ENCODE measurements around the gene PTPN21. TPM values are rescaled to one million over a fixed set of nuclear protein-coding genes. Genes with fewer than 3 reads are reported as not detected.
A peak's percentile ranks its signal among the peaks of the same experiment; 100 is the strongest.

Gene PTPN21
- total and polyA plus RNA-seq, 8 donors: 5.0 to 13.6 (median 10.5) TPM

DNA sequence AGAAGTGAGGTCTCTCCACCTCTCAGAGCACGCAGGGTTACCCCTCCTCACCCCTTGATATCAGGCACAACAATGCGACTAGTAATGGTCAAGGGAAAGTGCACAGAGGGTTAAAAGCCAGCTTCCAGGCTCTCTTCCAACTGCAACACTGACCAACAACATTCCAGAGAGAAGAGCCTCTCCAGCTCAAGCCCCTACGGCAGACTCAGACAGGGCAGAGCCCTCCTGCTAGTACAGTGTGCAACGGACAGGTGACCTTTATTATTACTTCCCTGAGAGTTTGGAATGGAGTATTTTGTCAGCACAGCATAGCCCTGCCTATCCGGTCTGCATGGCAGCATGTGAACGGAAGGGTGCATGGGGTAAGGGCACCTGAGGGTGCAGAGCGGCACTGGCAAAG, 73.0 kb downstream of the PTPN21 start:
- no peak for DNase-seq
- Histone ChIP-seq H3K9me3 (no peaks in the 10 kb centered on the region), H3K27me3 (no peaks in the 10 kb centered on the region), H3K4me3 (no peak overlapping the region), H3K36me3 (peaks cover 0 to 20% (median 13%) of the 10 kb centered on the region in 3 donors), H3K4me1 (no peaks in the 10 kb centered on the region), H3K27ac (no peak overlapping the region)
- WGBS, 2 donors: 85 to 88% methylated on average over 7 of the region's 7 CpGs
- TF ChIP-seq, protein P1, sequence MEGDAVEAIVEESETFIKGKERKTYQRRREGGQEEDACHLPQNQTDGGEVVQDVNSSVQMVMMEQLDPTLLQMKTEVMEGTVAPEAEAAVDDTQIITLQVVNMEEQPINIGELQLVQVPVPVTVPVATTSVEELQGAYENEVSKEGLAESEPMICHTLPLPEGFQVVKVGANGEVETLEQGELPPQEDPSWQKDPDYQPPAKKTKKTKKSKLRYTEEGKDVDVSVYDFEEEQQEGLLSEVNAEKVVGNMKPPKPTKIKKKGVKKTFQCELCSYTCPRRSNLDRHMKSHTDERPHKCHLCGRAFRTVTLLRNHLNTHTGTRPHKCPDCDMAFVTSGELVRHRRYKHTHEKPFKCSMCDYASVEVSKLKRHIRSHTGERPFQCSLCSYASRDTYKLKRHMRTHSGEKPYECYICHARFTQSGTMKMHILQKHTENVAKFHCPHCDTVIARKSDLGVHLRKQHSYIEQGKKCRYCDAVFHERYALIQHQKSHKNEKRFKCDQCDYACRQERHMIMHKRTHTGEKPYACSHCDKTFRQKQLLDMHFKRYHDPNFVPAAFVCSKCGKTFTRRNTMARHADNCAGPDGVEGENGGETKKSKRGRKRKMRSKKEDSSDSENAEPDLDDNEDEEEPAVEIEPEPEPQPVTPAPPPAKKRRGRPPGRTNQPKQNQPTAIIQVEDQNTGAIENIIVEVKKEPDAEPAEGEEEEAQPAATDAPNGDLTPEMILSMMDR (IDR thresholded peaks at IDR 0.05): no peak
- intact Hi-C loops (cut with DNase I): no loop called here
- peak in 2 of 4 donors; percentile 17 to 18 for ATAC-seq
- FAIRE-seq: no peak

DNA sequence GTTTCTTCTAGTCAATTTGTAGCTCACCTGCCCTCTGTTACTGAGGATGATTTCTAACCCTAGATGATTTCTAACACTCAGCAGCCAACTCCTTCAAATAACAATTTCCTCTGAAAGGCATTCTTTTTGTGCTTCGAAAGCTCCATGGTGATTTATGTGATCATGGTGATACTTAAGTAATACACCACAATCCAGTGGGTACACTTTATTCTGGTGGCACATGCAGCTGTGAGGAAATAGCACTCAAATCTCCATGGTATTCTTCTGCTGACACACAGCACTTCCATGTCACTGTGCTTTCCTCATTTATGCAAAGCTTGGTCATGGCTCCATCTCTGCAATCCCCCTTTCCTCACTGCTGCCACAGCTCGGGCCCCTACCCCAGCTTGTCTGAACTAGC, 73.7 kb downstream of the PTPN21 start:
- TF ChIP-seq, protein P1 (IDR thresholded peaks at IDR 0.05): no peak
- DNase-seq: no peak
- Histone ChIP-seq H3K4me3 (no peak overlapping the region), H3K27ac (no peak overlapping the region), H3K4me1 (no peaks in the 10 kb centered on the region), H3K27me3 (no peaks in the 10 kb centered on the region), H3K9me3 (no peaks in the 10 kb centered on the region), H3K36me3 (peaks cover 0 to 20% (median 13%) of the 10 kb centered on the region in 3 donors)
- 93% methylated on average over 2 of the region's 2 CpGs for WGBS, 2 donors
- no peak for FAIRE-seq
- ATAC-seq: no peak
- intact Hi-C loops (cut with DNase I): no loop called here

DNA sequence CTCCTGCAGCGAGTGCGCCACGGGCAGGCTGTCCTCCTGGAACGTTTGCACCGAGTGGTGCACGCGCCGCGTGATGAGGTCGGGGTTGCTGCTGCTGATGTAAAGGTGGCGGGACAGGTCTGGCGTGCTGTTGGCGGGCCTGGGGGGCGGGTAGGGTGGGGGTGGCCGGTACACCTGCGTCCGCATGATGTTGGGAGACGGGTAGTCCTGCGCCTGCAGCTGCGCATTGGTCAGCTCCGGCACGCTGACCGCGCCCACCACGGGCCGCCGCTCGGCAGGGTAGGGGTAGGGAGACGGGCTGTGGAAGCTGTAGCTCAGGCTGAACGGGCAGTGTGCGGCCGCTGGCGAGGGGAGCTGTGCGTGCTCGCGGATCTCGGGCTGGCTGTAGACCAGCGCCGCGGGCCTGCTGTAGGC, 75.2 kb downstream of the PTPN21 start:
- intact Hi-C loops (cut with DNase I): no loop called here
- no peak for FAIRE-seq
- no peak overlapping the region for H3K27ac ChIP-seq
- no peaks in the 10 kb centered on the region for H3K4me1 ChIP-seq
- H3K27me3 ChIP-seq: no peaks in the 10 kb centered on the region
- no peaks in the 10 kb centered on the region for H3K9me3 ChIP-seq
- DNase-seq: peak in 1 of 6 donors; percentile 65
- peaks cover 0 to 20% (median 13%) of the 10 kb centered on the region in 3 donors for H3K36me3 ChIP-seq
- WGBS, 2 donors: 93 to 94% methylated on average over 40 of the region's 40 CpGs
- ATAC-seq: no peak
- no peak overlapping the region for H3K4me3 ChIP-seq
- TF ChIP-seq, protein P1 (IDR thresholded peaks at IDR 0.05): no peak

DNA sequence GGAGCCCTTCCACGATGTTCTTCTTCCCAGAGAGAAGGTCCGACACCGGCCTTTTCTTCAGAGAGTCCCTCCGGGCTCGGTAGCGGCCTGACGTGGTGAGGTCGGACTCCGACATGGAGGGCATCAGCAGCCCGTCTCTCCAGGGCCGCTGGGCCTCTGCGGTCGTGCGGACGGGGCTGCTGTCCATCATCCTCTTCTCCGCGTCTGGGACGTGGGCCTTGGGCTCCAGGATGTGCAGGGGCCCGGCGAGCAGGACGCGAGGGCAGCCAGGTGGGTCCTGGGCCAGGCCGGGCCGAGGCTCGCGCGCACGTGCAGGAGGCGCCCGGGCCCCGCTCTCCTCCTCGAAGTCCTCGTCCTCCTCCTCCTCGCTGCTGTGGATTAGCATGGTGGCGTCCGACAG, 75.9 kb downstream of the PTPN21 start:
- peaks cover 0 to 20% (median 13%) of the 10 kb centered on the region in 3 donors for H3K36me3 ChIP-seq
- WGBS, 2 donors: 95 to 96% methylated on average over 35 to 36 of the region's 36 CpGs
- H3K27me3 ChIP-seq: no peaks in the 10 kb centered on the region
- H3K27ac ChIP-seq: no peak overlapping the region
- H3K4me1 ChIP-seq: no peaks in the 10 kb centered on the region
- intact Hi-C loops (cut with DNase I): no loop called here
- H3K9me3 ChIP-seq: no peaks in the 10 kb centered on the region
- H3K4me3 ChIP-seq: no peak overlapping the region
- DNase-seq: peak in 1 of 6 donors; percentile 58
- FAIRE-seq: no peak
- ATAC-seq: no peak
- TF ChIP-seq, protein P1 (IDR thresholded peaks at IDR 0.05): no peak

DNA sequence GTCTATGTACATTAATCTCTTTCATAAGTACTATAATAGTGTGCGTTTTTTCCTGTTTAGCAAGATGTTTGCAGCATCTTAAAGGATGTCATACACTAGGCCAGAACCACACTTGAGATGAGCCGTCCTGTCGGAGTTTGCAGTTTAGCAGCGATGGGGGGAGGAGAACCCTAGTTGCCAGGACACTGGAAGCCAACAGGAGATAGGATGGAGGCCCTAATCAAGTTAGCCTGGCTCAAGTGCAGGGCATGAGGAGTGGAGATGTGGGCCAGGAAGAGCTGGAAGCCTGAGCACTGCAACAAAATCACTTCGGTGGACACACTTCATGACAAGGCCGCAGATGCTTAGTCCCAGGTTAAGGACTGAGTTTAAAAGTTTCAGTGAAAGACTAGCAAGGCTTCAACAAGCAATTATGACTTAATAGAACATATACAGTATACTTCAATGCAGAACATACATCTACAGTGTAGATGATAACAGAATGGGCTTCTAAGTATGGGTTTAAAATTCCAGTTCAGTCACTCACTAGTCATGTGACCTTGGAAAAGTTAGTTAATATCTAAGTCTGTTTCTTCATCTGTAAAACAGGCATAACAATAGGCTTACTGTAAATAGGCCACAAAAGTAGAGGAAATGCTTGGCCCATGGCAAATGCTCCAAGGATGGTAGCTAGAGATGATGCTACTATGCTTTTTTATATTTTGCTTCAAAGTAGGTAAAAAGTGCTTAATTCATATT, 77.1 kb downstream of the PTPN21 start:
- H3K4me3 ChIP-seq: no peak overlapping the region
- H3K27ac ChIP-seq: no peak overlapping the region
- peaks cover 0 to 25% (median 13%) of the 10 kb centered on the region in 3 donors for H3K36me3 ChIP-seq
- H3K27me3 ChIP-seq: no peaks in the 10 kb centered on the region
- no peaks in the 10 kb centered on the region for H3K9me3 ChIP-seq
- FAIRE-seq (no peak), DNase-seq (no peak), ATAC-seq (no peak)
- WGBS, 2 donors: 93 to 94% methylated on average over 6 of the region's 6 CpGs
- no peaks in the 10 kb centered on the region for H3K4me1 ChIP-seq
- TF ChIP-seq, protein P1 (IDR thresholded peaks at IDR 0.05): no peak
- intact Hi-C loops (cut with DNase I): no loop called here
